ENCODE measurements around the gene PTPRM.

The PTPRM gene

GRCh38 chr18:7567474-7568425 is 634 bp downstream of the PTPRM start:
- no peak for DNase-seq

GRCh38 chr18:7568426-7568825 is 1.3 kb downstream of the PTPRM start:
- DNase-seq, result no peak

- no peak for DNase-seq
Measured at GRCh38 chr18:7571626-7572025, 4.5 kb downstream of the PTPRM start.

GRCh38 chr18:7572822-7573221 is 5.7 kb downstream of the PTPRM start:
- DNase-seq, result no peak

- DNase-seq, result no peak
Measured at GRCh38 chr18:7575465-7576028, 8.4 kb downstream of the PTPRM start.

- DNase-seq, result no peak
Measured at GRCh38 chr18:7576077-7576476, 9.0 kb downstream of the PTPRM start.

GRCh38 chr18:7576685-7577084 is 9.6 kb downstream of the PTPRM start:
- no peak for DNase-seq

GRCh38 chr18:7577706-7578105 is 10.6 kb downstream of the PTPRM start:
- no peak for DNase-seq

- DNase-seq, result no peak
Measured at GRCh38 chr18:7579176-7579917, 12.2 kb downstream of the PTPRM start.

- DNase-seq, result no peak
Measured at GRCh38 chr18:7579918-7580542, 12.9 kb downstream of the PTPRM start.

- no peak for DNase-seq
Measured at GRCh38 chr18:7584646-7585275, 17.6 kb downstream of the PTPRM start.

- DNase-seq, result no peak
Measured at GRCh38 chr18:7585276-7585670, 18.2 kb downstream of the PTPRM start.

GRCh38 chr18:7586379-7586778 is 19.3 kb downstream of the PTPRM start:
- no peak for DNase-seq

GRCh38 chr18:7590826-7591560 is 23.9 kb downstream of the PTPRM start:
- DNase-seq, result no peak

GRCh38 chr18:7592305-7593071 is 25.4 kb downstream of the PTPRM start:
- DNase-seq, result no peak

GRCh38 chr18:7593218-7593819 is 26.2 kb downstream of the PTPRM start:
- DNase-seq, result no peak

- DNase-seq, result no peak
Measured at GRCh38 chr18:7596147-7596546, 29.0 kb downstream of the PTPRM start.

- DNase-seq, result no peak
Measured at GRCh38 chr18:7597500-7597899, 30.4 kb downstream of the PTPRM start.

- no peak for DNase-seq
Measured at GRCh38 chr18:7598167-7599047, 31.3 kb downstream of the PTPRM start.

GRCh38 chr18:7600036-7600435 is 32.9 kb downstream of the PTPRM start:
- no peak for DNase-seq

All from activated CD8-positive, alpha-beta memory T cell treated with anti-CD3 and anti-CD28 coated beads, Interleukin-2, amount 50 U/mL, for 4 hours (primary cell).